Epithelial cell of esophagus (primary cell): ENCODE results near the gene PPP1R3D.
A peak's percentile ranks its signal among the peaks of the same experiment; 100 is the strongest.

ENCODE experiments used
- DNase-seq: peaks from one replicate; pipeline ENCODE4 v3.0.0; 2010; ENCODE audit warnings: low read depth
- H3K4me3 ChIP-seq: 2 replicates; pipeline ENCODE4 v1.5.1; 2011; ENCODE audit warnings: mild to moderate bottlenecking, low read length, control low read depth
- TF ChIP-seq, protein P1 (sequence below): IDR thresholded peaks from 2 replicates; pipeline ENCODE4 v1.5.1; 2011; ENCODE audit warnings: low read depth, mild to moderate bottlenecking, low read length, control low read depth, inconsistent platforms; ENCODE audit not compliant: insufficient read depth; ENCODE audit errors: missing control alignments

The PPP1R3D gene

DNA sequence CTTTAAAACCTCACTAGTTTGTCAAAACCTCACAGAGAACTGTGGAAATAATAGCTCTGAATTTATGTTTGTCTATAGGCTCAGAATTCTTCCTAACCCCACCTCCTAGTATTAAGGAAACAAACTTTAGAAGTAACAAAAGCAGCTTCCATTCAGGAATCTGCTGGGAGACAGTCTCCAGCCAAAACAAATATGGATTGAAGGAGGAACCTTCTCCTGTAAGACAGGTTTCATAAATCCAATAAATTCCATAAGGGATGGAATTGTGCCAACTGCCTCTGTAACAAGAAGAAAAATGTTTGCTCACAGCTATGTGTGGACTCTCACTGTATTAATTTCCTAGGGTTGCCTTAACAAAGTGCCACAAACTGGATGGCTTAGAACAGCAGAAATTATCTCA is 14.2 kb downstream of the PPP1R3D start:
- peak; percentile 28 for DNase-seq
- TF ChIP-seq, protein P1, sequence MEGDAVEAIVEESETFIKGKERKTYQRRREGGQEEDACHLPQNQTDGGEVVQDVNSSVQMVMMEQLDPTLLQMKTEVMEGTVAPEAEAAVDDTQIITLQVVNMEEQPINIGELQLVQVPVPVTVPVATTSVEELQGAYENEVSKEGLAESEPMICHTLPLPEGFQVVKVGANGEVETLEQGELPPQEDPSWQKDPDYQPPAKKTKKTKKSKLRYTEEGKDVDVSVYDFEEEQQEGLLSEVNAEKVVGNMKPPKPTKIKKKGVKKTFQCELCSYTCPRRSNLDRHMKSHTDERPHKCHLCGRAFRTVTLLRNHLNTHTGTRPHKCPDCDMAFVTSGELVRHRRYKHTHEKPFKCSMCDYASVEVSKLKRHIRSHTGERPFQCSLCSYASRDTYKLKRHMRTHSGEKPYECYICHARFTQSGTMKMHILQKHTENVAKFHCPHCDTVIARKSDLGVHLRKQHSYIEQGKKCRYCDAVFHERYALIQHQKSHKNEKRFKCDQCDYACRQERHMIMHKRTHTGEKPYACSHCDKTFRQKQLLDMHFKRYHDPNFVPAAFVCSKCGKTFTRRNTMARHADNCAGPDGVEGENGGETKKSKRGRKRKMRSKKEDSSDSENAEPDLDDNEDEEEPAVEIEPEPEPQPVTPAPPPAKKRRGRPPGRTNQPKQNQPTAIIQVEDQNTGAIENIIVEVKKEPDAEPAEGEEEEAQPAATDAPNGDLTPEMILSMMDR = no peak
- H3K4me3 ChIP-seq = no peak overlapping the region

DNA sequence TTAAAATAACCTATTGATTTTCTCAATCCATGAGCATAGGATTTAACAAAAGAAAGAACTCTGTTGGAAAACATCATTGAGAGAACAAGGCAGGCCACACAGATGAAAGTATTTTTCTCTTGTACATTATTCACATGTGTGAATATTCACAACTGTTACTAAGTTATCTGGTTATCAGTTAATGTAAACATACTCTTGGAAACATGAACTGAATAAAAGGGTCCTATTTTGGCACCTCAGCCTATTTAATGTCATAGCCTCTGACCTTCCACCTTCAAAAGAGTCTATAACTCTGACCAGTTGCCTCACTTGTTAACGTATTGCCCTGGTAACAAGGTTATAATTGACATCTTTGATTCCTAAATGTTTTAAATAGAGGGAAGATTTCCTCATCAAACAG is 14.7 kb downstream of the PPP1R3D start:
- no peak for DNase-seq
- H3K4me3 ChIP-seq = no peak overlapping the region
- TF ChIP-seq, protein P1 = no peak

DNA sequence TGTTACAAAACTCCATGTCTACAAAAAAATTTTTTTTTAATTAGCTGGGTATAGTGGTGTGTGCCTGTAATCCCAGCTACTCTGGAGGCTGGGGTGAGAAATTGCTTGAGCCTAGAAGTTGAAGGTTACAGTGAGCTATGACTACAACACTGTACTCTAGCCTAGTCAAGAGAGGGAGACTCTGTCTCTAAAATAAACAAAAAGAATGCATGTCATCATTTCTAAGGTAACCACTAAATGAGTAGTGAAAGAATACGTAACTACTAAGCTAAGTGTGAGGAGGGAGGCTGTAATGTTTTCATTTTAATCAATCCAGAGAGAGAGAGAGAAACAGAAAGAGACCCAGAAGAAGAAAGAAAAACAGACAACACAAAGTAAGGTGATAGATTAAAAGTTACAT is 16.6 kb downstream of the PPP1R3D start:
- no peak for DNase-seq
- TF ChIP-seq, protein P1 = no peak

DNA sequence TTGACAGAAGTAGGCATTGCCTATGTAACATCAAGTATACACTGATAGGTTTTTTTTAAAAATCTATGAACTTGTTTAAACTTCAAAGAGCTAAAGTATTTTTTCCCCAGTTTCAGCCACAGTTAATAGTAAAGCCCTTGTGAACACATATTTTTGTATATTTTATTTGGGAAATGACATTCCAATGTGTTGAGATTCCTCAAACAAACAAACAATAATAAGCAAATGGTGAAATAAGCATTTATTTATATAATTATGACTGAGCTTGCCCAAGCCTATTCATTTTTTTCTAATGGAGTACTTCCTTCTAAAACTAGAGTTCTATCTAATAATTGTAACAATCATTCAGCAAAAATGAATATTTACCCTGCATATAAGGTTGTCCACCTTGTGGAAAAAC is 19.2 kb downstream of the PPP1R3D start:
- no peak for DNase-seq
- H3K4me3 ChIP-seq = no peak overlapping the region
- TF ChIP-seq, protein P1 = no peak

More for the DNA sequence above, 16.6 kb downstream of the PPP1R3D start:
- no peak overlapping the region for H3K4me3 ChIP-seq

DNA sequence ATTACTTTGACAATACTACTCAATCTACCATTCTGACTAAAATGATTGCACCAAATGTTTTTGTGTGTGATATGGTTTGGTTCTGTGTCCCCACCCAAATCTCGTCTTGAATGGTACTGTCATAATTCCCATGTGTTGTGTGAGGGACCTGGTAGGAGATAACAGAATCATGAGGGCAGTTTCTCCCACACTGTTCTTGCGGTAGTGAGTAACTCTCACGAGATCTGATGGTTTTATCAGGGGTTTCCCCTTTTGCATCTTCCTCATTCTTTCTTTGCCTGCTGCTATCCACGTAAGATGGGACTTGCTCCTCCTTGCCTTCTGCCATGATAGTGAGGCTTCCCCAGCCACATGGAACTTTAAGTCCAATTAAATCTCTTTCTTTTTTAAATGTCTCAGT is 27.5 kb downstream of the PPP1R3D start:
- DNase-seq = no peak
- H3K4me3 ChIP-seq = no peak overlapping the region
- TF ChIP-seq, protein P1 = no peak

DNA sequence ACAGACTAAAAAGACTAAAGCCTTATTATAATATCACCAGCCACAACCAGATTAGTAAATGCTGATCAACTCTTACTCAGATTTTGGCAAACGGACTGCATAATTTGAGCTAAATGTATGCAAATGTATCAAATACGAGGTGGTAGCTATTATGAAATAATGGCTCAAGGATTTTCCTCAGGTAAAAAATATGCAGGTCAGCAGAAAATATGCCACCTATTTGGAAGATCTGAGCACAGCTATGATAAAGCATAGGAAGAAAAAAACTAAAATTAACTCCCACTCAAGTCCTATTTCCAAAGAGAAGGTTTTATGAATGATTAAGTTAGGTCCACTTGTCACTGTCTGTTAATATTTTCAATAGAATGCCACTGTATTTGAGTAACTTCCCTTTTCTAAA is 29.1 kb downstream of the PPP1R3D start:
- no peak for DNase-seq
- H3K4me3 ChIP-seq = no peak overlapping the region
- TF ChIP-seq, protein P1 = no peak

DNA sequence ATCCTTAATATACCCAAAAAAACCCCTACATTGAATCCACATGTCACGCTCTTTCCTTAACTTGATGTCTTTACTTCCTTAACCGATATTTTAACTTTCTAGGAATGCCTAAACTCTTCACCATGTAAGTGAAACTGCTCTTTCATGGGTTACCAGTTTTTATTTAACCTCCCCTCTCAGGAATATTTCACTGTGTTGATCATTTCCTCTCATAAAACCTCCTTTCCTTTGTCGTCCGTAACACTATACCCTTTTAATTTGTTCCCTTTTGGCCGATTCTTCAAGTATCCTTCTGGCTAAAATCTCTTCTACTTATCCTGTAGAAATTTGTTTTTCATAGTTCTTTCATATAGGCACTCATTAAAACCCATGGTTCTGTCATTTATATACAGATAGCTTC is 31.2 kb downstream of the PPP1R3D start:
- H3K4me3 ChIP-seq = no peak overlapping the region
- TF ChIP-seq, protein P1 = no peak
- no peak for DNase-seq
